Prostate gland (tissue), 2 donors: ENCODE measurements around the gene ATP9B.
"Not testable (repeated sequence)": the region's sequence is repeated elsewhere in the genome, so short reads cannot be mapped to it uniquely, and the experiment has no call there.

Experiments used
- POLR2A ChIP-seq: fragments of 450-650 bp; IDR thresholded peaks from one replicate; pipeline ENCODE4 v1.6.1; 2016; ENCODE audit warnings: antibody characterized with exemption, mild to moderate bottlenecking
- TF ChIP-seq, protein P1 (sequence below), 4 experiments: fragments of 200-600 bp in 2 of 4; fragments of 450-650 bp in 2 of 4; sonication (generic) in 2 of 4; IDR thresholded peaks; 1 replicate in 3 of 4; 2 replicates in 1 of 4; pipeline ENCODE4 v1.5.1; 2016 to 2019; ENCODE audit warnings: antibody characterized with exemption in 4 of 4, mild to moderate bottlenecking in 2 of 4, moderate library complexity in 2 of 4

DNA sequence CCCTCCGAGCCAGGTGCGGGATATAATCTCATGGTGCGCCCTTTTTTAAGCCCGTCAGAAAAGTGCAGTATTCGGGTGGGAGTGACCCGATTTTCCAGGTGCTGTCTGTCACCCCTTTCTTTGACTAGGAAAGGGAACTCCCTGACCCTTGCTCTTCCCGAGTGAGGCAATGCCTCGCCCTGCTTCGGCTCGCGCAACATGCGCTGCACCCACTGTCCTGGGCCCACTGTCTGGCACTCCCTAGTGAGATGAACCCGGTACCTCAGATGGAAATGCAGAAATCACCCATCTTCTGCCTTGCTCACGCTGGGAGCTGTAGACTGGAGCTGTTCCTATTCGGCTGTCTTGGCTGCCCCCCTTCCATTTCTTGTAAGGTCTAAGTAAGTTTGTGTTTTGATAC lies 221.2 kb downstream of the ATP9B start:
- TF ChIP-seq, protein P1, sequence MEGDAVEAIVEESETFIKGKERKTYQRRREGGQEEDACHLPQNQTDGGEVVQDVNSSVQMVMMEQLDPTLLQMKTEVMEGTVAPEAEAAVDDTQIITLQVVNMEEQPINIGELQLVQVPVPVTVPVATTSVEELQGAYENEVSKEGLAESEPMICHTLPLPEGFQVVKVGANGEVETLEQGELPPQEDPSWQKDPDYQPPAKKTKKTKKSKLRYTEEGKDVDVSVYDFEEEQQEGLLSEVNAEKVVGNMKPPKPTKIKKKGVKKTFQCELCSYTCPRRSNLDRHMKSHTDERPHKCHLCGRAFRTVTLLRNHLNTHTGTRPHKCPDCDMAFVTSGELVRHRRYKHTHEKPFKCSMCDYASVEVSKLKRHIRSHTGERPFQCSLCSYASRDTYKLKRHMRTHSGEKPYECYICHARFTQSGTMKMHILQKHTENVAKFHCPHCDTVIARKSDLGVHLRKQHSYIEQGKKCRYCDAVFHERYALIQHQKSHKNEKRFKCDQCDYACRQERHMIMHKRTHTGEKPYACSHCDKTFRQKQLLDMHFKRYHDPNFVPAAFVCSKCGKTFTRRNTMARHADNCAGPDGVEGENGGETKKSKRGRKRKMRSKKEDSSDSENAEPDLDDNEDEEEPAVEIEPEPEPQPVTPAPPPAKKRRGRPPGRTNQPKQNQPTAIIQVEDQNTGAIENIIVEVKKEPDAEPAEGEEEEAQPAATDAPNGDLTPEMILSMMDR (IDR thresholded peaks at IDR 0.05) = not testable (repeated sequence)
- TF ChIP-seq POLR2A = not testable (repeated sequence)
